ENCODE data around the gene RSF1.

Gene RSF1

DNA sequence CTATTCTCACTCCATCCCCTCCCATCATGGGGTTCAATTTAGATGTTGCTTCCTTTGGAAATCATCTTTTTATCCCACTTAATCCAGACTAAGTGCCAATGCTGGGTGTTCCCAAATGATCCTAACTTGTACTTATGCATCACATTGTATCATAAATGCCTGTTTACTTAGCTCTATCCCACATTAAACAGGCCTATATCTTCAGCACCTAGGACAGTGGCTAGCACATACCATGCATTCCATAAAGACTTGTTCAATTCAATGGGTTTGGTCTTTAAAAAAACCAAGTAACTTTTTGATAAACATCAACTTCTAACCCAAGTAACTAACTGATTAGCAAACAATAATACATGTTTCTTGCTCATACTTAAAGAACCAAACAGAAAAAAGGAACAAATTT is 40.6 kb downstream of the RSF1 start:
- H3K14ac ChIP-seq (ENCODE audit: low read length) = no peak overlapping the region
- H2BK15ac ChIP-seq (ENCODE audit: low read length) = no peak overlapping the region
- no peak overlapping the region for H4K91ac ChIP-seq (ENCODE audit: low read depth, low read length, poor library complexity)
- no peaks in the 10 kb centered on the region for H3K4me1 ChIP-seq (ENCODE audit: control insufficient read depth in 2 of 2, insufficient read depth in 1 of 2, low read depth in 1 of 2, low read length in 2 of 2)
- no peak overlapping the region for H3K9ac ChIP-seq (ENCODE audit: low read depth, low read length, poor library complexity)
- no peak overlapping the region for H2BK5ac ChIP-seq (ENCODE audit: low read length)
- H3K23ac ChIP-seq (ENCODE audit: low read depth, low read length, poor library complexity) = no peak overlapping the region
- peak; percentile 30 for DNase-seq (ENCODE audit: low spot score)
- H3K4me3 ChIP-seq (ENCODE audit: low read length in 2 of 2) = no peak overlapping the region
- no peaks in the 10 kb centered on the region for H3K27me3 ChIP-seq (ENCODE audit: control insufficient read depth in 3 of 3, insufficient read depth in 3 of 3, low read depth in 1 of 3, low read length in 3 of 3)
- H3K4ac ChIP-seq (ENCODE audit: low read length) = no peak overlapping the region
- no peak overlapping the region for H2AK5ac ChIP-seq (ENCODE audit: low read depth, low read length)
- no peak overlapping the region for H2BK12ac ChIP-seq (ENCODE audit: low read length)
- peaks cover 0 to 10% of the 10 kb centered on the region in 2 donors for H3K36me3 ChIP-seq (replicated peaks in 1 of 2; ENCODE audit: control insufficient read depth in 2 of 2, insufficient read depth in 2 of 2, low read length in 2 of 2)
- H3K27ac ChIP-seq (replicated peaks; ENCODE audit: low read length) = no peak overlapping the region
- H2BK120ac ChIP-seq (ENCODE audit: low read depth, low read length) = no peak overlapping the region
- no peak overlapping the region for H3K4me2 ChIP-seq (ENCODE audit: insufficient read depth, low read length, poor library complexity, severe bottlenecking)
- H3K9me3 ChIP-seq (replicated peaks in 1 of 2; ENCODE audit: control insufficient read depth in 2 of 2, insufficient read depth in 1 of 2, low read depth in 1 of 2, low read length in 2 of 2) = no peaks in the 10 kb centered on the region
- H3K79me1 ChIP-seq (ENCODE audit: low read depth, low read length) = no peaks in the 10 kb centered on the region
- H3K18ac ChIP-seq (ENCODE audit: low read length) = no peak overlapping the region
- no peak overlapping the region for H2AFZ ChIP-seq (ENCODE audit: low read length)
- H4K8ac ChIP-seq (ENCODE audit: low read depth, low read length) = no peak overlapping the region

- H3K27ac ChIP-seq (replicated peaks; ENCODE audit: low read length) = no peak overlapping the region
- no peak overlapping the region for H3K9ac ChIP-seq (ENCODE audit: low read depth, low read length, poor library complexity)
- H2BK12ac ChIP-seq (ENCODE audit: low read length) = no peak overlapping the region
- no peak overlapping the region for H3K4me3 ChIP-seq (ENCODE audit: low read length in 2 of 2)
- H3K9me3 ChIP-seq (replicated peaks in 1 of 2; ENCODE audit: control insufficient read depth in 2 of 2, insufficient read depth in 1 of 2, low read depth in 1 of 2, low read length in 2 of 2) = no peaks in the 10 kb centered on the region
- H2BK120ac ChIP-seq (ENCODE audit: low read depth, low read length) = no peak overlapping the region
- no CpG with 5 or more reads among the region's 1 CpG for WGBS, 2 donors (ENCODE audit: extremely low coverage in 2 of 2, insufficient read length in 2 of 2, insufficient replicate concordance in 1 of 2)
- no peak overlapping the region for H4K91ac ChIP-seq (ENCODE audit: low read depth, low read length, poor library complexity)
- H3K14ac ChIP-seq (ENCODE audit: low read length) = no peak overlapping the region
- H3K4me1 ChIP-seq (ENCODE audit: control insufficient read depth in 2 of 2, insufficient read depth in 1 of 2, low read depth in 1 of 2, low read length in 2 of 2) = no peaks in the 10 kb centered on the region
- no peak overlapping the region for H3K18ac ChIP-seq (ENCODE audit: low read length)
- no peak overlapping the region for H4K8ac ChIP-seq (ENCODE audit: low read depth, low read length)
- no peak overlapping the region for H3K4ac ChIP-seq (ENCODE audit: low read length)
- no peak overlapping the region for H2AFZ ChIP-seq (ENCODE audit: low read length)
- H3K79me1 ChIP-seq (ENCODE audit: low read depth, low read length) = peaks cover 3% of the 10 kb centered on the region
- DNase-seq (ENCODE audit: low spot score) = no peak
- no peak overlapping the region for H2BK5ac ChIP-seq (ENCODE audit: low read length)
- no peak overlapping the region for H2AK5ac ChIP-seq (ENCODE audit: low read depth, low read length)
- peaks cover 0 to 10% of the 10 kb centered on the region in 2 donors for H3K36me3 ChIP-seq (replicated peaks in 1 of 2; ENCODE audit: control insufficient read depth in 2 of 2, insufficient read depth in 2 of 2, low read length in 2 of 2)
- H2BK15ac ChIP-seq (ENCODE audit: low read length) = no peak overlapping the region
- no peak overlapping the region for H3K23ac ChIP-seq (ENCODE audit: low read depth, low read length, poor library complexity)
- H3K27me3 ChIP-seq (ENCODE audit: control insufficient read depth in 3 of 3, insufficient read depth in 3 of 3, low read depth in 1 of 3, low read length in 3 of 3) = no peaks in the 10 kb centered on the region
- H3K4me2 ChIP-seq (ENCODE audit: insufficient read depth, low read length, poor library complexity, severe bottlenecking) = no peak overlapping the region
Observed at GRCh38 chr11:77778549-77778948, 42.0 kb downstream of the RSF1 start.

DNA sequence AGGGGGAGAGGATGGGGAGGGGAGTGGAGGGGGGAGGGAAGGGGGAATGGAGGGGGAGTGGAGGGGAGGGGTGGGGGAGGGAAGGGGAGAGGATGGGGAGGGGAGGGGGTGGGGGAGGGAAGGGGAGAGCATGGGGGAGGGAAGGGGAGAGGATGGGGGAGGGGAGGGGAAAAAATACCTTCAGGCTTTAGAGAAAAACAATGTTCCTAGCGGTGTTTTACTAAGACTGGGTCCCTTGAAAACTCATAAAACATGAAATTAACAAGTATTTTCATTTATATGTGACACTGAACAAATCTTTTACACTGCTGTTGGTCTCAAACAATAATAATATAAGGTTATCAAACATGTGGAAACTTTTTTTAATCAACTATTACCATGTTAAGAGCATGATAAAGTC is 42.4 kb downstream of the RSF1 start:
- no peak overlapping the region for H4K8ac ChIP-seq (ENCODE audit: low read depth, low read length)
- peaks cover 0 to 10% of the 10 kb centered on the region in 2 donors for H3K36me3 ChIP-seq (replicated peaks in 1 of 2; ENCODE audit: control insufficient read depth in 2 of 2, insufficient read depth in 2 of 2, low read length in 2 of 2)
- H3K4me1 ChIP-seq (ENCODE audit: control insufficient read depth in 2 of 2, insufficient read depth in 1 of 2, low read depth in 1 of 2, low read length in 2 of 2) = no peaks in the 10 kb centered on the region
- H3K27me3 ChIP-seq (ENCODE audit: control insufficient read depth in 3 of 3, insufficient read depth in 3 of 3, low read depth in 1 of 3, low read length in 3 of 3) = no peaks in the 10 kb centered on the region
- H3K9ac ChIP-seq (ENCODE audit: low read depth, low read length, poor library complexity) = no peak overlapping the region
- H3K14ac ChIP-seq (ENCODE audit: low read length) = no peak overlapping the region
- H2BK5ac ChIP-seq (ENCODE audit: low read length) = no peak overlapping the region
- no peak overlapping the region for H3K23ac ChIP-seq (ENCODE audit: low read depth, low read length, poor library complexity)
- H2BK15ac ChIP-seq (ENCODE audit: low read length) = no peak overlapping the region
- H3K18ac ChIP-seq (ENCODE audit: low read length) = no peak overlapping the region
- no peak overlapping the region for H2AK5ac ChIP-seq (ENCODE audit: low read depth, low read length)
- no peak overlapping the region for H3K27ac ChIP-seq (replicated peaks; ENCODE audit: low read length)
- H3K4me3 ChIP-seq (ENCODE audit: low read length in 2 of 2) = no peak overlapping the region
- no peak for DNase-seq (ENCODE audit: low spot score)
- H3K79me1 ChIP-seq (ENCODE audit: low read depth, low read length) = peaks cover 3% of the 10 kb centered on the region
- no peaks in the 10 kb centered on the region for H3K9me3 ChIP-seq (replicated peaks in 1 of 2; ENCODE audit: control insufficient read depth in 2 of 2, insufficient read depth in 1 of 2, low read depth in 1 of 2, low read length in 2 of 2)
- H2BK120ac ChIP-seq (ENCODE audit: low read depth, low read length) = no peak overlapping the region
- H3K4ac ChIP-seq (ENCODE audit: low read length) = no peak overlapping the region
- WGBS, 2 donors (ENCODE audit: extremely low coverage in 2 of 2, insufficient read length in 2 of 2, insufficient replicate concordance in 1 of 2) = no CpG with 5 or more reads among the region's 1 CpG
- H3K4me2 ChIP-seq (ENCODE audit: insufficient read depth, low read length, poor library complexity, severe bottlenecking) = no peak overlapping the region
- no peak overlapping the region for H2BK12ac ChIP-seq (ENCODE audit: low read length)
- no peak overlapping the region for H2AFZ ChIP-seq (ENCODE audit: low read length)
- no peak overlapping the region for H4K91ac ChIP-seq (ENCODE audit: low read depth, low read length, poor library complexity)

DNA sequence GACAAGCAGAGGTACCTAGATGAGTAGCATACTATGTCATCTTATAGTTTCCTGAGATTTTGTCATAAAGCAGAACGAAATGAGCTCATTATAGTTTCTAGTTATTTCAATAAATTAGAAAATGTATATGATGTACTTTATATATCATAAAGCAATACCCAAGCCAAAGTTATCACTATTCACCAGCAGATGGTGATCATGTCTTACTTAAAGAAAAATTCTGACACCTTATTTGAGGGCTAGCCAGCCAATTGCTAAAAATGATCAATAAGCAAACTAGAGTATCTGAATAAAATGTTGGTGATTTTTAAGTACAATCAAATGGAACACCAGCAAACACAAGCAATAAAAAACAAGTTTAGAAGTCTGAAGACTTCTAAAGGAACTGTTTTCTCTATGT is 44.1 kb downstream of the RSF1 start:
- Histone ChIP-seq H2BK12ac (ENCODE audit: low read length) (no peak overlapping the region), H2BK15ac (ENCODE audit: low read length) (no peak overlapping the region), H3K4me1 (ENCODE audit: control insufficient read depth in 2 of 2, insufficient read depth in 1 of 2, low read depth in 1 of 2, low read length in 2 of 2) (no peaks in the 10 kb centered on the region), H4K91ac (ENCODE audit: low read depth, low read length, poor library complexity) (no peak overlapping the region), H3K14ac (ENCODE audit: low read length) (no peak overlapping the region), H3K4me3 (ENCODE audit: low read length in 2 of 2) (no peak overlapping the region), H2AK5ac (ENCODE audit: low read depth, low read length) (no peak overlapping the region), H3K4me2 (ENCODE audit: insufficient read depth, low read length, poor library complexity, severe bottlenecking) (no peak overlapping the region), H2AFZ (ENCODE audit: low read length) (no peak overlapping the region), H2BK120ac (ENCODE audit: low read depth, low read length) (no peak overlapping the region), H3K4ac (ENCODE audit: low read length) (no peak overlapping the region), H3K9ac (ENCODE audit: low read depth, low read length, poor library complexity) (no peak overlapping the region), H3K27me3 (ENCODE audit: control insufficient read depth in 3 of 3, insufficient read depth in 3 of 3, low read depth in 1 of 3, low read length in 3 of 3) (no peaks in the 10 kb centered on the region), H4K8ac (ENCODE audit: low read depth, low read length) (no peak overlapping the region), H3K36me3 (replicated peaks in 1 of 2; ENCODE audit: control insufficient read depth in 2 of 2, insufficient read depth in 2 of 2, low read length in 2 of 2) (peaks cover 0 to 14% of the 10 kb centered on the region in 2 donors), H2BK5ac (ENCODE audit: low read length) (no peak overlapping the region), H3K79me1 (ENCODE audit: low read depth, low read length) (peaks cover 3% of the 10 kb centered on the region), H3K23ac (ENCODE audit: low read depth, low read length, poor library complexity) (no peak overlapping the region), H3K27ac (replicated peaks; ENCODE audit: low read length) (no peak overlapping the region), H3K18ac (ENCODE audit: low read length) (no peak overlapping the region), H3K9me3 (replicated peaks in 1 of 2; ENCODE audit: control insufficient read depth in 2 of 2, insufficient read depth in 1 of 2, low read depth in 1 of 2, low read length in 2 of 2) (no peaks in the 10 kb centered on the region)
- no peak for DNase-seq (ENCODE audit: low spot score)
- WGBS, 2 donors (ENCODE audit: extremely low coverage in 2 of 2, insufficient read length in 2 of 2, insufficient replicate concordance in 1 of 2) = no CpG with 5 or more reads among the region's 1 CpG
